CD14-positive monocyte (primary cell): ENCODE data around the gene PDLIM4. TPM values are rescaled to one million over a fixed set of nuclear protein-coding genes. Genes with fewer than 3 reads are reported as not detected.

ENCODE experiments used
- DNase-seq, 3 donors: peaks; one replicate each; pipeline ENCODE4 v3.0.0-alpha.2; 2011 to 2022
- H2AFZ ChIP-seq: 2 replicates; pipeline ENCODE4 v1.6.0; 2012; ENCODE audit warnings: mild to moderate bottlenecking, low read depth, low read length, inconsistent platforms; ENCODE audit not compliant: insufficient read depth, poor library complexity, severe bottlenecking
- H3K27ac ChIP-seq, 2 donors: 1 replicate in 1 of 2; 2 replicates in 1 of 2; pipeline ENCODE4 v1.5.1; 2012 to 2013; ENCODE audit warnings: low read length in 2 of 2, control low read depth in 1 of 2, inconsistent platforms in 1 of 2, low read depth in 1 of 2, mild to moderate bottlenecking in 1 of 2
- H3K27me3 ChIP-seq, 2 donors: one replicate each; pipeline versions ENCODE4 v1.6.0 to v1.6.1; 2011 to 2013; ENCODE audit warnings: low read length in 2 of 2; ENCODE audit not compliant: control insufficient read depth in 2 of 2, insufficient read depth in 2 of 2
- H3K36me3 ChIP-seq, 2 donors: replicated peaks in 1 of 2; 1 replicate in 1 of 2; 2 replicates in 1 of 2; pipeline versions ENCODE4 v1.5.1 to v1.6.1; 2012 to 2013; ENCODE audit warnings: low read length in 2 of 2, control low read depth in 1 of 2, inconsistent platforms in 1 of 2, mild to moderate bottlenecking in 1 of 2; ENCODE audit not compliant: insufficient read depth in 2 of 2, control insufficient read depth in 1 of 2
- H3K4me1 ChIP-seq, 2 donors: 1 replicate in 1 of 2; 2 replicates in 1 of 2; pipeline versions ENCODE4 v1.5.1 to v1.6.1; 2012 to 2013; ENCODE audit warnings: low read length in 2 of 2, control low read depth in 1 of 2, inconsistent platforms in 1 of 2, mild to moderate bottlenecking in 1 of 2, moderate library complexity in 1 of 2; ENCODE audit not compliant: insufficient read depth in 2 of 2, control insufficient read depth in 1 of 2
- H3K4me2 ChIP-seq: replicated peaks from 2 replicates; pipeline ENCODE3; 2012; ENCODE audit warnings: low read length, moderate library complexity, mild to moderate bottlenecking; ENCODE audit not compliant: poor library complexity, severe bottlenecking; ENCODE audit errors: extremely low read depth
- H3K4me3 ChIP-seq, 3 experiments: fragments of 200-600 bp in 1 of 3; sonication (generic) in 1 of 3; replicated peaks in 1 of 3; 1 replicate in 2 of 3; 2 replicates in 1 of 3; pipeline ENCODE4 v1.5.1; 2011 to 2013; ENCODE audit warnings: low read length in 3 of 3, mild to moderate bottlenecking in 3 of 3, control low read depth in 2 of 3, low read depth in 2 of 3, inconsistent platforms in 1 of 3, moderate library complexity in 1 of 3
- H3K79me2 ChIP-seq: 2 replicates; pipeline ENCODE4 v1.6.0; 2012; ENCODE audit warnings: mild to moderate bottlenecking, control low read depth, inconsistent platforms, low read length, moderate library complexity; ENCODE audit not compliant: insufficient read depth
- H3K9ac ChIP-seq: 2 replicates; pipeline ENCODE4 v1.6.0; 2017; ENCODE audit warnings: low read length, mild to moderate bottlenecking; ENCODE audit not compliant: insufficient read depth, poor library complexity, severe bottlenecking
- H3K9me3 ChIP-seq, 2 donors: replicated peaks in 1 of 2; 1 replicate in 1 of 2; 2 replicates in 1 of 2; pipeline versions ENCODE4 v1.5.1 to v1.6.1; 2012 to 2013; ENCODE audit warnings: low read length in 2 of 2, control low read depth in 1 of 2; ENCODE audit not compliant: control insufficient read depth in 1 of 2, insufficient read depth in 1 of 2
- H4K20me1 ChIP-seq: 2 replicates; pipeline ENCODE4 v1.6.0; 2012; ENCODE audit warnings: mild to moderate bottlenecking, low read length, control low read depth, moderate library complexity; ENCODE audit not compliant: insufficient read depth
- H3K27ac Mint-ChIP-seq, 7 donors: one replicate each; pipeline ENCODE4 v1.8.0; 2020; ENCODE audit warnings: mild to moderate bottlenecking in 7 of 7, mixed read lengths in 7 of 7, moderate library complexity in 6 of 7, inconsistent platforms in 2 of 7
- H3K27me3 Mint-ChIP-seq, 3 donors: one replicate each; pipeline ENCODE4 v1.8.0; 2021 to 2022; ENCODE audit warnings: low read depth in 3 of 3, mild to moderate bottlenecking in 3 of 3, mixed read lengths in 3 of 3, moderate library complexity in 3 of 3, inconsistent platforms in 1 of 3
- H3K36me3 Mint-ChIP-seq, 2 donors: one replicate each; pipeline ENCODE4 v1.8.0; 2020; ENCODE audit warnings: mixed read lengths in 2 of 2, inconsistent platforms in 1 of 2, mild to moderate bottlenecking in 1 of 2
- H3K4me1 Mint-ChIP-seq: one replicate; pipeline ENCODE4 v1.8.0; 2020; ENCODE audit warnings: mild to moderate bottlenecking, mixed read lengths
- H3K4me3 Mint-ChIP-seq, 2 donors: one replicate each; pipeline ENCODE4 v1.8.0; 2020; ENCODE audit warnings: mild to moderate bottlenecking in 2 of 2, mixed read lengths in 2 of 2, moderate library complexity in 1 of 2
- H3K9me3 Mint-ChIP-seq, 7 donors: one replicate each; pipeline ENCODE4 v1.8.0; 2020 to 2022; ENCODE audit warnings: mixed read lengths in 7 of 7, mild to moderate bottlenecking in 6 of 7, moderate library complexity in 6 of 7, inconsistent platforms in 2 of 7
- CTCF ChIP-seq: fragments of 200-600 bp; IDR thresholded peaks from one replicate; pipeline ENCODE4 v1.8.0; 2022; ENCODE audit warnings: antibody characterized with exemption, mild to moderate bottlenecking
- WGBS: methylation state at CpG from one replicate; pipeline ENCODE4 v1.1.5; 2013; ENCODE audit warnings: missing lambda C conversion rate; ENCODE audit not compliant: insufficient coverage; 5-methylcytosine and 5-hydroxymethylcytosine counted together
- intact Hi-C, 2 donors: fragments of 100-400 bp; cut with micrococcal nuclease; formaldehyde crosslinking; loops; one replicate each; pipeline versions ENCODE4 v1.15.0 to v1.15.1; 2023
- polyA plus RNA-seq, 3 donors: library from polyadenylated mRNA; depleted of rRNA in 1 of 3; unstranded in 2 of 3; stranded (reverse) in 1 of 3; fragments of 300-500 nt in 2 of 3; fragments of >200 nt in 1 of 3; fragmentation: Illumina TruSeq in 2 of 3; gene quantifications; 1 replicate in 2 of 3; 2 replicates in 1 of 3; pipeline ENCODE4 v1.2.3, GENCODE V29; 2012 to 2021

Gene PDLIM4
- polyA plus RNA-seq, 3 donors = not detected

DNA sequence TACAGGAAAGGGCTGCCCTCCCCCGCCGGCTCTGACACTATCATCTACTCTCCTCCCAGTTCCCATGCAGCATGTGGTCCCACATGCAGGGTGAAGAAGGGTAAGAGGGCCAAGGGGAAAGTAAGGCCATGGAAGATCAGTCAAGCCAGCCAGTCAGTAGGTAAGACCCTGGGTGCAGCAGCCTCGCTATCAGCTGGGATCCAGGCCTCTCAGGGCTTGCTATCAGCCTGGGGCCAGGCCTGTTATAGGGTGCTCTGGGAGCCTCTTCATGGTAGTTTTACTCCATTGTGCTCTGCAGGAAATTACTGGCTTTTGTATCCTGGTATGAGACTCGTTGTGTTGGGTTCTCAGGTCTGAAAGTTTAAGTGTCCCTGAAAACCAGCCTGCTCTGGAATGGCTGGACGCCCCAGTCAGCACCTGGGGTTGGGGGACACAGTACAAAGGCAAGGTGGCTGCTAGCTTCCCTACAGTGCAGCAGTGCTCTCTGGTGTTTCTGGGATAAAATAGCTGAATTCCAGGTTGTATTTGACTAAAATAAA, 58.1 kb downstream of the PDLIM4 start:
- Histone ChIP-seq H3K36me3 (peaks cover 26 to 81% of the 10 kb centered on the region in 2 donors), H3K4me3 (no peak overlapping the region), H3K27me3 (no peaks in the 10 kb centered on the region), H3K4me1 (no peaks in the 10 kb centered on the region), H2AFZ (no peak overlapping the region), H3K27ac (peak overlapping the region in 1 of 2 donors; percentile 12), H3K79me2 (peaks cover 3% of the 10 kb centered on the region), H4K20me1 (peaks cover 37% of the 10 kb centered on the region), H3K9ac (no peak overlapping the region), H3K4me2 (no peak overlapping the region), H3K9me3 (no peaks in the 10 kb centered on the region)
- H3K9me3 Mint-ChIP-seq = no peaks in the 10 kb centered on the region
- peaks cover 3% of the 10 kb centered on the region for H3K4me1 Mint-ChIP-seq
- no peak for DNase-seq
- TF ChIP-seq CTCF = no peak
- 88% methylated on average over 3 of the region's 5 CpGs for WGBS
- peaks cover 61 to 81% of the 10 kb centered on the region in 2 donors for H3K36me3 Mint-ChIP-seq
- H3K4me3 Mint-ChIP-seq = no peak overlapping the region
- no peaks in the 10 kb centered on the region for H3K27me3 Mint-ChIP-seq
- H3K27ac Mint-ChIP-seq = peak overlapping the region in 5 of 7 donors; percentile 29 to 63 (median 56)
- intact Hi-C loops = no loop called here

DNA sequence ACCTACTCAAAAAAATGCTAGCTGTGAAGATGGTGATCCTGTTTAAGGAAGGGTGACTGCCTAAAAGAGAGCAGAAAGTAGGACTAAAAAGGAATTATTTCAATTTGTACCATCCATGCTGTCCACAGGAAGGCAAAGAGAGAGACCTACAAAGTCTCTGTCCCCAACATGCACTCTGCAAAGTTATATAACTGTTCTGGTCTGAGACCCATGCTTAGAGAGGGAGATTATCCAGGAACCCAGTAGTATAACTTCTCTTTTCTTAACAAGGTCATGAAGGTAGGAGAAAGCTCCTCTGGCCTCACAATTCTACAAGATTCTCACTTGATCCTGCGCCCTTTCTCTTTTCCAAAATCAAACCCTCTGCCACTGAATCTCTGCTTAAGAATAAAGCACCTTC, 62.5 kb downstream of the PDLIM4 start:
- Histone ChIP-seq H3K79me2 (no peaks in the 10 kb centered on the region), H3K9ac (no peak overlapping the region), H4K20me1 (peaks cover 5% of the 10 kb centered on the region), H3K4me1 (no peaks in the 10 kb centered on the region), H3K36me3 (peaks cover 22 to 85% of the 10 kb centered on the region in 2 donors), H3K27ac (no peak overlapping the region), H3K9me3 (no peaks in the 10 kb centered on the region), H3K4me3 (no peak overlapping the region), H2AFZ (no peak overlapping the region), H3K4me2 (no peak overlapping the region), H3K27me3 (no peaks in the 10 kb centered on the region)
- H3K36me3 Mint-ChIP-seq = peaks cover 63 to 75% of the 10 kb centered on the region in 2 donors
- H3K9me3 Mint-ChIP-seq = no peaks in the 10 kb centered on the region
- H3K4me3 Mint-ChIP-seq = no peak overlapping the region
- no peaks in the 10 kb centered on the region for H3K27me3 Mint-ChIP-seq
- no peak for DNase-seq
- no CpG with 5 or more reads among the region's 1 CpG for WGBS
- H3K4me1 Mint-ChIP-seq = no peaks in the 10 kb centered on the region
- intact Hi-C loops = loop anchor here (5.0 to 10.0 kb wide), 2 partner anchors 45 to 48 kb away; no protein-coding TSS in a partner anchor
- no peak for TF ChIP-seq CTCF
- H3K27ac Mint-ChIP-seq = peak overlapping the region in 1 of 7 donors; percentile 8
